IPS DF 4.7 (cell line): ENCODE data around the gene TSPAN18.

Source experiments
- DNase-seq: peaks from one replicate; pipeline ENCODE4 v3.0.0-alpha.2; 2013; ENCODE audit warnings: low spot score; ENCODE audit errors: extremely low read depth

TSPAN18 gene

GRCh38 chr11:44711113-44711786, 15.5 kb upstream of the TSPAN18 start:
- no peak for DNase-seq

GRCh38 chr11:44711787-44712608, 14.8 kb upstream of the TSPAN18 start:
- DNase-seq, result no peak

- DNase-seq, result no peak
Observed at GRCh38 chr11:44713022-44713421, 13.7 kb upstream of the TSPAN18 start.

DNA sequence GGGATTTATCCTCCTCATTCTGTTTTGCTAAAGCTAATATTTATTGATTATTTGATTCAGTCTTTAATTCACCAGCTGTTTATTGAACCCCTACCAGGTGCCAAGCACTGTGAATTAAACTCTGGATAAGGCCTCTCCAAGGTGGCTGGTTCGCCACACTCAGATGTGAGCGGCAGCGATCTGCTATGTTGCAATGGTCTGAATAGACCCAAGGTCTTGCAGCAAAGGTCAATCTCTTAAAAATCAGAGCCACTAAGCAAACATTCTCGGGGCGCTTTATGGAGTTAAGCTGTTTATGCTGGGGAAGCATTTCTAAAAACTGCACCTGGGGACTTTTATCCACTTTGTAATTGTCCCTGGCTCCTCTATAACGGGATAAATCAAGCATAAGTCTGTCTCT, 10.5 kb upstream of the TSPAN18 start:
- no peak for DNase-seq

GRCh38 chr11:44718057-44718456, 8.7 kb upstream of the TSPAN18 start:
- DNase-seq, result no peak

GRCh38 chr11:44718612-44719390, 8.0 kb upstream of the TSPAN18 start:
- no peak for DNase-seq

- DNase-seq, result no peak
Observed at GRCh38 chr11:44725016-44725685, 1.6 kb upstream of the TSPAN18 start.

DNA sequence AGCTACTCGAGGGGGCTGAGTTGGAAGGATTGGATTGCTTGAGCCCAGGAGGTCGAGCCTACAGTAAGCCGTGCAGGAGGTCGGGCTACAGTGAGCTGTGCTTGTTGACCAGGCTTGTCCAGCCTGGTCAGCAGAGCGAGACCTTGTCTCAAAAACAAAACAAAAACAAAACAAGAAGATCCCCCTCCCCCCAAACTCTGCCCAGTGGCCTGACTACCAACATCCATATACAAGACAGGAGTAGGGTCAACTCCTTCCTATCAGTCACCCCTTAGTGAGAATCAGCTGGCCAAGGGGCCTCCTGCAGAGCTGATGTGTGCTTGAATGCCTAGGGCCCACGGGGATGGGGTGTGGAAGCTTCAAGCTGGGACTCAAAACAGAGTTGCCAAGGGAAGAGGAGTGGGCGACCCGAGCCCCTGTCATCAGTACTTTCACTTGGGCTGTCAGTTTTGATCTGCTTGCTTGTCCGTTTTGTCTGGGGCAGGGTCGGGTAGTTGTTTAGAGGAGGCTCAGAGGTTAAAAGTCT, 942 bp upstream of the TSPAN18 start:
- no peak for DNase-seq

DNA sequence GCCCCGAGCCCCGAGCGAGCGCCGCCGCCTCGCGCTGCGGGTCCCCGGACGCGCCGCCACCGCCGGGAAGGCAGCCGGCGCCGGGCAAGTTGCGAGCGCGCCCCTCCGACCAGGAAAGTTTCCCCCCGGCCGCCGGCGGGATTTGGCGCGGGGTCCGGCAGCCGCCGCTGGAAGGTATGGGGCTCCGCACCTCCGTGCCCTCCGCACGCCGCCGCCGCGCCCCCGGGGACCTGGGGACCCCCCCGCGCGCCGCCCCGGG, 281 bp downstream of the TSPAN18 start:
- no peak for DNase-seq

GRCh38 chr11:44727373-44728287, 868 bp downstream of the TSPAN18 start:
- no peak for DNase-seq

DNA sequence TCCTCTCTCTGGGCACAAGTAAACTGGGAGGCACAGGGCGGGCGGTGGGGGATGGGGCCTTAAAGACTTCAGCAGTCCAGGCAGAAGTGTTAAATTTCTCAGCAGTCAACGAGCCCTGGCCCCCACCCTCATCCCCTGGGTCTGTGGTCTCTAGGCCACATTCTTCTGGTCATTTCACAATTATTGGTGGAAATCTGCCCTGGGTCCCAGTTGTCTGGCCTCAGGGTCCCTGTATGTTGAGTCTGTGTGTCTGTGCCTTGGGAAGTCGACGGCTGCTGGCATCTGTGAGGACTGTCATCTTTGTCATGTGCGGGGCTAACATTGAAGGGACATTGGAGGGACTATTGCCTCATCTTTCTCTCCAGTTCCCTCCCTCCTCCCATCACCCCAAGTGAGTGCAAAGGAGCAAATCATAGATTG, 1.7 kb downstream of the TSPAN18 start:
- DNase-seq, result no peak

GRCh38 chr11:44729063-44729462, 2.3 kb downstream of the TSPAN18 start:
- DNase-seq, result no peak

DNA sequence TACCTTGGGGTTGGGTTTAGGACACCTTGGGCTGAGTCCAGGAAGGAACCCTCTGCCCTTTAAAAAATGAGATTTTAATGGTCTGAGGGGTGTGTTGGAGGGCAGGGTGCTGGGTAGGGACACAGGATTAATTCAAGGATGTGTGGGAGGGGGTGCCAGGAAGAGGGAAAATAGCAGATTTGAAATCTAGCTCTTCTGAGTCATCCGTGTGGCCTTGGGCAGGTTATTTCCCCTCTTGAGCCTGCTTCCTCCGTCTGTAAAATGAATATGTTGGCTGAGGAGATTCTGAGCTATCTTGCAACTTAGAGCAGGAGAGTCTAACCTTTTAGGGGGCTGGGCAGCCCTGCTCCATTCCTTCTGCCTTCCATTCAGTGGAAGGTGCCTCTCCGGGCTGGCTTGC, 3.0 kb downstream of the TSPAN18 start:
- DNase-seq, result no peak

GRCh38 chr11:44730775-44731174, 4.0 kb downstream of the TSPAN18 start:
- DNase-seq, result no peak

GRCh38 chr11:44731685-44732430, 5.1 kb downstream of the TSPAN18 start:
- no peak for DNase-seq

DNA sequence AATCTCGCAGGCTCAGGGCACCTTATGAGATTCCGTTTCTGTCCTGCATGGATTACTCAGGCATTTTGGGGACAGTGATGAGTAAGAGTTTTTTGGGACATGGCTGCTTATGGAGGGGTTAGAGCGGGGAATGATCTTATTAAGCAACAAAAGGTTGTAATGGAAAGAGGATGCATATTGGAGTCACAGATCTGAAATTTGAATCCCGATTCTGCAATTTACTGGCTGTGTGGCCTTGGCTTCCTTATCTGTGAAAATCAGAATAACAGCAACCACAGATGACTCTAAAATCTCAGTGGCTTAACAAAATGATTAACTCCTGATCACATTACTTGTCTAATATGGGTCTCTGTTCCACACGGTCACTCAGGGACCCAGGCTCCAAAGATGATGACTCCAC, 5.8 kb downstream of the TSPAN18 start:
- no peak for DNase-seq

GRCh38 chr11:44733877-44734276, 7.1 kb downstream of the TSPAN18 start:
- no peak for DNase-seq

- no peak for DNase-seq
Observed at GRCh38 chr11:44734843-44735381, 8.2 kb downstream of the TSPAN18 start.

DNA sequence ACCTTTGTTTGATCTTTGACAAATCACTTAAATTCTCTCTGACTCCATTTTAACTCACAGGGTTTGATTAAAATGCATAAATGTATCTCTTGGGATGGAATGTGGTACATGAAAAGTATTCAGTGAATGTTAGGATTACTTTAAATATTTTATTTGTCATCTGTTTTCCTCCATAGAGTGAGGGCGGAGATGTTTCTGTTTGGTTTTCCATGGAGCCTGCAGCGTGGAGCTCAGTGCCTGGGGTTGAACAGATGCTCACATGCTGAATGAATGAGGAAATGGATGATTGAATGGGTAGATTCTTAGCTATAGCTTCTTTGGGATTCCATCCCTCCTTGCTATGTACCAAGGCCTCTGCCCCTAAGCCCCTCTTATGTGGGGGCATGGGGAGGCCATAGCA, 10.0 kb downstream of the TSPAN18 start:
- no peak for DNase-seq
